ENCODE results near the gene EIF3I. TPM values are rescaled to one million over a fixed set of nuclear protein-coding genes. Genes with fewer than 3 reads are reported as not detected.
A peak's percentile ranks its signal among the peaks of the same experiment; 100 is the strongest.

The EIF3I gene
- total RNA-seq, 1 experiment from 2014 or later: 222 TPM

DNA sequence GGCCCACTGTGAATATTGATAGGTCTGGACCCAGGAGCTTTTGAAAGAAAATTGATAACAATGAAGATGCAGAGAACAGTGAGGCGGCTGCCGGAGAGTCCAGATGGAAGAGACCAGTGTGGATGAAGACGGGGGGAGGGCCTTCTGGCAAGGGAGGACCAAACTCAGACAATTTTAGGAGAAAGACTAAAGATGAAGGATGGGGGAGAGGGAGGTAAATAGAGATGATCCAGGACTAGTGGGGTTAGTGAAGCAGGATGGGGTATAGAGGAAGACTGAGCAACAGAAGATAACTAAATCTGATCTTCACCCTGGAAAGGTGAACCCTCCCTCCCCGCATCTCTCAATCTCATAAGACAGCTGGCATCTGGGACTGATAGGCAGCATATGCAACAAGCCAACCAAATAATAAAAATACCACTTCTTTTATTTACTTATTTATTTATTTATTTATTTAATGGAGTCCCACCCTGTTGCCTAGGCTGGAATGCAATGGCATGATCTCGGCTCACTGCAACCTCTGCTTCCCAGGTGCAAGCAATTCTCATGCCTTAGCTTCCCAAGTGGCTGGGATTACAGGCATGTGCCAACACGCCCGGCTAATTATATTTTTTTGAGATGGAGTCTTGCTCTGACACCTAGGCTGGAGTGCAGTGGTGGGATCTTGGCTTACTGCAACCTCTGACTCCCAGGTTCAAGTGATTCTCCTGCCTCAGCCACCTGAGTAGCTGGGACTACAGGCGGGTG, 10.5 kb downstream of the EIF3I start:
- H3K14ac ChIP-seq (ENCODE audit: insufficient read depth, low read length): no peak overlapping the region
- Mint-ChIP-seq H3K9me3 (no peaks in the 10 kb centered on the region), H3K36me3 (ENCODE audit: insufficient read depth in 1 of 3, low read depth in 3 of 3) (peaks cover 22 to 66% (median 31%) of the 10 kb centered on the region in 3 experiments), H3K27ac (peak overlapping the region in 2 of 3 experiments; percentile 89 to 95; a peak in 4 of 7 replicates), H3K4me3 (no peak overlapping the region), H3K4me1 (peaks cover 2 to 5% of the 10 kb centered on the region in 2 experiments; a peak in 3 of 4 replicates), H3K27me3 (ENCODE audit: low read depth) (no peaks in the 10 kb centered on the region)
- H3K4me2 ChIP-seq (ENCODE audit: insufficient read depth, insufficient read length, low read length): no peak overlapping the region
- H3K23me2 ChIP-seq (ENCODE audit: insufficient read length, low read depth, low read length, poor library complexity, severe bottlenecking): no peaks in the 10 kb centered on the region
- no peak overlapping the region for H4K91ac ChIP-seq (ENCODE audit: insufficient read length, low read depth, low read length)
- H2AK5ac ChIP-seq (ENCODE audit: insufficient read length, low read length): no peak overlapping the region
- no peaks in the 10 kb centered on the region for H3K79me2 ChIP-seq (ENCODE audit: insufficient read depth, low read length)
- H2AFZ ChIP-seq (ENCODE audit: low read length): no peak overlapping the region
- WGBS (ENCODE audit: extremely low coverage, insufficient read length, low lambda C conversion rate): no CpG with 5 or more reads among the region's 8 CpGs
- no peak overlapping the region for H3K4ac ChIP-seq (ENCODE audit: low read depth, low read length)
- no peaks in the 10 kb centered on the region for H4K20me1 ChIP-seq (ENCODE audit: control insufficient read depth, insufficient read depth, insufficient read length)
- no peak overlapping the region for H2BK12ac ChIP-seq (ENCODE audit: insufficient read length, low read depth, low read length)
- H3T11ph ChIP-seq (ENCODE audit: low read length): no peak overlapping the region
- no peak overlapping the region for H2BK120ac ChIP-seq (ENCODE audit: low read depth, low read length, poor library complexity, severe bottlenecking)
- H3K27ac ChIP-seq (ENCODE audit: insufficient read length, low read depth, low read length): no peak overlapping the region
- no peak overlapping the region for H2BK15ac ChIP-seq (ENCODE audit: low read depth, low read length)
- no peak overlapping the region for H3K23ac ChIP-seq (ENCODE audit: insufficient read length, low read depth, low read length)
- TF ChIP-seq CTCF (conservative IDR thresholded peaks at IDR 0.05): no peak
- H4K8ac ChIP-seq (replicated peaks; ENCODE audit: insufficient read length, low read depth, low read length): no peak overlapping the region
- H3K27me3 ChIP-seq (ENCODE audit: insufficient read depth, low read length): no peaks in the 10 kb centered on the region
- no peak for DNase-seq
- no peaks in the 10 kb centered on the region for H3K4me1 ChIP-seq (ENCODE audit: insufficient read depth, low read length)
- H4K5ac ChIP-seq (ENCODE audit: insufficient read length, low read depth, low read length): no peak overlapping the region
- H3K56ac ChIP-seq (ENCODE audit: insufficient read length, low read depth, low read length): no peak overlapping the region
- no peak overlapping the region for H2BK5ac ChIP-seq (ENCODE audit: insufficient read length, low read length)
- H3K79me1 ChIP-seq (ENCODE audit: insufficient read depth, low read depth, low read length, poor library complexity, severe bottlenecking): no peaks in the 10 kb centered on the region
- H3K18ac ChIP-seq (ENCODE audit: insufficient read length, low read depth, low read length): no peak overlapping the region
- H3K9me3 ChIP-seq (ENCODE audit: control insufficient read depth, low read depth, low read length): no peaks in the 10 kb centered on the region
- no peak overlapping the region for H2BK20ac ChIP-seq (ENCODE audit: low read depth, low read length, poor library complexity, severe bottlenecking)
- H3K9ac ChIP-seq (ENCODE audit: extremely low read depth, insufficient read length, low read length): no peak overlapping the region

All from H9 (cell line).